Measurements from ENCODE around the gene EARS2. TPM values are rescaled to one million over a fixed set of nuclear protein-coding genes. Genes with fewer than 3 reads are reported as not detected.
"Not testable (repeated sequence)": the region's sequence is repeated elsewhere in the genome, so short reads cannot be mapped to it uniquely, and the experiment has no call there.

The EARS2 gene
- total RNA-seq, 1 donor from 2014 or later: 21.1 TPM

DNA sequence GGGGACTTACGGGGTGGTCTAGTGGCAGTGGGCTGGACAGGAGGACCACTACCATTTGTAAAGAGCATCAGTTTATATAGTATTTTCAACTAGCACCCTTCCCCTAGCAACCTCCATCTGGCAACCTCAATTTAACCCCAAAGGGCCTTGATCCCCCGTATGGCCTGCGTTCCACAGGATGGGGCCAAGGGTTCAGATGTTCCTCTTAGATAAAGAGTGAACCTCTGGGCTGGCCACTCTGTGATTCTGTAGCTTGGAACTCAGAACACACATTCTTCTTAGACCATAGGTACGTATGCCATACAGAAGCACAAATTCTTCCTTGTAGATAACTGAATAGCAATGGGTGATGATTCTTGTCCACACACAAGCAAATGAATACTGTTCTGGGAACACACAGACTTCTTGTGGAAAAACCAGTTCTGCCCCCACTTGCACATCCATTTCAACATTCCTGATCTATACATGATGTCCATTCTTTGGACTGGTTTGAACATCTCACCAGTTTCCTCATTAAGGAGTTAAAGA, 44.9 kb downstream of the EARS2 start:
- H3K4me1 ChIP-seq: peaks cover 40% of the 10 kb centered on the region
- no peaks in the 10 kb centered on the region for H3K9me3 ChIP-seq (replicated peaks)
- no peak for DNase-seq
- intact Hi-C loops (cut with micrococcal nuclease): loop anchor here (10.0 kb wide), 1 partner anchor 57 kb away; the partner anchor contains the start of gene COG7
- no peaks in the 10 kb centered on the region for H3K36me3 ChIP-seq
- H3K27me3 ChIP-seq (ENCODE audit: low read depth): no peaks in the 10 kb centered on the region
- no peak overlapping the region for H3K27ac ChIP-seq (replicated peaks)
- no peak overlapping the region for H3K4me3 ChIP-seq
- TF ChIP-seq, protein P1, sequence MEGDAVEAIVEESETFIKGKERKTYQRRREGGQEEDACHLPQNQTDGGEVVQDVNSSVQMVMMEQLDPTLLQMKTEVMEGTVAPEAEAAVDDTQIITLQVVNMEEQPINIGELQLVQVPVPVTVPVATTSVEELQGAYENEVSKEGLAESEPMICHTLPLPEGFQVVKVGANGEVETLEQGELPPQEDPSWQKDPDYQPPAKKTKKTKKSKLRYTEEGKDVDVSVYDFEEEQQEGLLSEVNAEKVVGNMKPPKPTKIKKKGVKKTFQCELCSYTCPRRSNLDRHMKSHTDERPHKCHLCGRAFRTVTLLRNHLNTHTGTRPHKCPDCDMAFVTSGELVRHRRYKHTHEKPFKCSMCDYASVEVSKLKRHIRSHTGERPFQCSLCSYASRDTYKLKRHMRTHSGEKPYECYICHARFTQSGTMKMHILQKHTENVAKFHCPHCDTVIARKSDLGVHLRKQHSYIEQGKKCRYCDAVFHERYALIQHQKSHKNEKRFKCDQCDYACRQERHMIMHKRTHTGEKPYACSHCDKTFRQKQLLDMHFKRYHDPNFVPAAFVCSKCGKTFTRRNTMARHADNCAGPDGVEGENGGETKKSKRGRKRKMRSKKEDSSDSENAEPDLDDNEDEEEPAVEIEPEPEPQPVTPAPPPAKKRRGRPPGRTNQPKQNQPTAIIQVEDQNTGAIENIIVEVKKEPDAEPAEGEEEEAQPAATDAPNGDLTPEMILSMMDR (IDR thresholded peaks at IDR 0.05; ENCODE audit: borderline replicate concordance): no peak

DNA sequence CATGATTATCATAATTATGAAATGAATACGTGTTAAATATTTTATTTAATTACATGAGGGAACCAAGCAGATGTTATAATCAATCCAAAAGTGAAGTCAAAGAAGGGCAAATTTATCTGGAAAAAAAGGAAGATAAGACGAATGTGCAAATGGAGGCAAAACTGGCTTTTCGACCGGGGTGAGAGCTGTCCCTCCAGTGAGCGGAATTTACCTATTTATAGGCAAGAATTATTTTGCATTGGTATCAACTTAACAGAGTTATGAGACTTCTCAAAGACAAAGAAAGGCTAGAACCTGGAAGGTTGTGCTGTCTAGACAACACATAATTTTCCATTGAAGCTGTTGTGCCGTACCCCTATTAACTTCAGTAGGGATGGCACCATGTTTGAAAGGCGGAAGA, 45.4 kb downstream of the EARS2 start:
- H3K27ac ChIP-seq (replicated peaks): no peak overlapping the region
- TF ChIP-seq, protein P1 (IDR thresholded peaks at IDR 0.05; ENCODE audit: borderline replicate concordance): no peak
- no peaks in the 10 kb centered on the region for H3K9me3 ChIP-seq (replicated peaks)
- H3K4me1 ChIP-seq: peaks cover 45% of the 10 kb centered on the region
- H3K27me3 ChIP-seq (ENCODE audit: low read depth): no peaks in the 10 kb centered on the region
- no peak for DNase-seq
- intact Hi-C loops (cut with micrococcal nuclease): loop anchor here (10.0 kb wide), 1 partner anchor 57 kb away; the partner anchor contains the start of gene COG7
- H3K36me3 ChIP-seq: no peaks in the 10 kb centered on the region
- no peak overlapping the region for H3K4me3 ChIP-seq

DNA sequence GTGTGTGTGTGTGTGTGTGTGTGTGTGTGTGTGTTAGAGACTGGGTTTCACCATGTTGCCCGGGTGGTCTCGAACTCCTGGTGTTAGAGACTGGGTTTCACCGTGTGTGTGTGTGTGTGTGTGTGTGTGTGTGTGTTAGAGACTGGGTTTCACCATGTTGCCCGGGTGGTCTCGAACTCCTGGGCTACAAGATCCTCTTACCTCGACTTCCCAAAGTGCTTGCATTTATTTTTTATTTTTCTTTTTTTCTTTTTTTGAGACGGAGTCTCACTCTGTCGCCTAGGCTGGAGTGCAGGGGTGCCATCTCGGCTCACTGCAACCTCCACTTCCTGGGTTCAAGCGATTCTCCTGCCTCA, 46.3 kb downstream of the EARS2 start:
- not testable (repeated sequence) for H3K27ac ChIP-seq (replicated peaks); H3K9me3 ChIP-seq (replicated peaks)
- intact Hi-C loops (cut with micrococcal nuclease): loop anchor here (10.0 kb wide), 1 partner anchor 56 kb away; the partner anchor contains the start of gene COG7

DNA sequence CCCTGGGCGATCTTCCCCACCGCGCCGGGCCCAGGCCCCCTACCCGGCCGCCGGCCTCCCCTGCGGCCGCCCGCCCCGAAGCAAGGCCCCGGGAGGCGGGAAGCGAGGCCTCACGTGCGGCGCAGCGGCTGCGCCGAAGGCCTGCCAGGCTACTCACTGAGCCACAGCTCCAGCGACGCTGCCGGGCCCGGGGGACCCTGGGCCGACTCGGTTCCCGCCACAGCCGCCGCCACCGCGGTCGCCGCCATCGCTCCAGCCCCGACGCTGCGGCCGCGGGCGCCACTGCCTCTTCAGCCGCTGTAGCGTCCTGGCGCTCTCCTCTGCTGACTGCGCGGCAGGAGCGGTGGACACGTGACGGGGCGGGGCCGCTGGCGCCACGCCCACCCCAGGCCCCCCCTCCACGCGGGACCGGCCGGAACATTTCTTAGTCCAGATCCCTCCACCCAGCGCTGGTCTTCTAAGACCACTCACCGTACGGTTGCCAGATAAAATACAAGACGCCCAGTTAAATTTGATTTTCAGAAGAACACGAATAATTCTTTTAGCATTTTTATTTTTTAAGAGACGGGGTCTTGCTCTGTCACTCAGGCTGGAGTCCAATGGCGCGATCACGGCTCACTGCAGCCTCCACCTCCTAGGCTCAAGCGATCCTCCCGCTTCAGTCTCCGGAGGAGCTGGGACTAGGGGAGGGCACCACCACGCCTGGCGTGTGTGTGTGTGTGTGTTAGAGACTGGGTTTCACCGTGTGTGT, 46.8 kb downstream of the EARS2 start, which contains the start of gene GGA2:
TSS of gene GGA2 (minus strand) at position 331 of the 751 bp plus-strand sequence. CDS start at position 248, 83 bp downstream.
- intact Hi-C loops (cut with micrococcal nuclease): loop anchor here (10.0 kb wide), 1 partner anchor 56 kb away; the partner anchor contains the start of gene COG7
- TF ChIP-seq, protein P1 (IDR thresholded peaks at IDR 0.05; ENCODE audit: borderline replicate concordance): peak; percentile 8

More for the DNA sequence above, 46.3 kb downstream of the EARS2 start:
- not testable (repeated sequence) for H3K27me3 ChIP-seq (ENCODE audit: low read depth); H3K36me3 ChIP-seq; DNase-seq
- Histone ChIP-seq H3K4me3 (peak overlapping the region; percentile 99), H3K4me1 (peaks cover 54% of the 10 kb centered on the region)

DNA sequence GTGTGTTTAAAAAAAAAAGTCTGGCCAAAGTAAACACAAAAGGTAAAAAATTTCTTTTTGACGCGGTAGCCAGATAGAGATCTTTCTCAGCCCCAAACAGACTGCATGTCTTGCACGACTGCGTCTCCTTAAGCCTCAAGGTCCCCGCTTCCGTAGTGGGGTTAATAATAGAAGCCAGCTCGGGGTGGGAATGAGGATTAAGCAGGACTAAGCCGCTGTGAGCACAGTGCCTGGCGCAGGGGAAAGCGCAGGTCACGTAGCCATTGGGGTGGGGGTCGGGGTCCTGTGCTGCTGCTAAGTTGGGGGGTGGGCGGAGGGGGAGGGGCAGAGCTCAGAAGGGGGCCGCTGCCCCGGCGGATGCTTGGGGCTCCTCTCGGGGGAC, 47.4 kb downstream of the EARS2 start:
- Histone ChIP-seq H3K4me1 (peaks cover 65% of the 10 kb centered on the region), H3K27ac (replicated peaks) (peak overlapping the region; percentile 92)
- DNase-seq: no peak

More for the DNA sequence above, 46.8 kb downstream of the EARS2 start, which contains the start of gene GGA2:
- H3K27ac ChIP-seq (replicated peaks): peak within 1 kb of the TSS; percentile 92
- peaks cover 59% of the 10 kb centered on the region for H3K4me1 ChIP-seq
- no peaks in the 10 kb centered on the region for H3K27me3 ChIP-seq (ENCODE audit: low read depth)
- no peaks in the 10 kb centered on the region for H3K9me3 ChIP-seq (replicated peaks)
- H3K36me3 ChIP-seq: no peaks in the 10 kb centered on the region
- peak; percentile 86 for DNase-seq
- peak within 1 kb of the TSS; percentile 99 for H3K4me3 ChIP-seq

More for the DNA sequence above, 47.4 kb downstream of the EARS2 start:
- intact Hi-C loops (cut with micrococcal nuclease): loop anchor here (10.0 kb wide), 1 partner anchor 55 kb away; the partner anchor contains the start of gene COG7
- H3K4me3 ChIP-seq: peak overlapping the region; percentile 99
- no peaks in the 10 kb centered on the region for H3K9me3 ChIP-seq (replicated peaks)
- H3K27me3 ChIP-seq (ENCODE audit: low read depth): no peaks in the 10 kb centered on the region
- TF ChIP-seq, protein P1 (IDR thresholded peaks at IDR 0.05; ENCODE audit: borderline replicate concordance): no peak
- H3K36me3 ChIP-seq: no peaks in the 10 kb centered on the region

Data from left ventricle myocardium inferior (tissue), 1 donor.